Measurements from ENCODE around the gene AMACR. TPM values are rescaled to one million over a fixed set of nuclear protein-coding genes. Genes with fewer than 3 reads are reported as not detected.

AMACR gene
- total RNA-seq, 1 experiment from 2014 or later = 12.3 TPM

GRCh38 chr5:34002629-34003328, 5.1 kb downstream of the AMACR start:
- DNase-seq (no peak), ATAC-seq (no peak)
- TF ChIP-seq CTCF (conservative IDR thresholded peaks at IDR 0.05; ENCODE audit: low read depth, low read length) (no peak), EZH2 (IDR thresholded peaks at IDR 0.05; ENCODE audit: low read length, unreplicated experiment) (no peak), EZH2phosphoT487 (IDR thresholded peaks at IDR 0.05; ENCODE audit: borderline replicate concordance, low read length) (no peak)
- BruUV-seq (replicated peaks) = no TSS peak
- CTCF ChIA-PET = no interaction called here
- Histone ChIP-seq H2AFZ (ENCODE audit: low read length) (no peak overlapping the region), H3F3A (ENCODE audit: low read length, unreplicated experiment) (no peaks in the 10 kb centered on the region), H4K20me1 (ENCODE audit: low read length) (no peaks in the 10 kb centered on the region), H3K9ac (ENCODE audit: low read length) (no peak overlapping the region), H3K27ac (ENCODE audit: low read length) (no peak overlapping the region), H3K36me3 (ENCODE audit: low read depth, low read length) (no peaks in the 10 kb centered on the region), H3K79me2 (ENCODE audit: low read length) (peaks cover 17% of the 10 kb centered on the region), H3K4me2 (ENCODE audit: low read length) (no peak overlapping the region), H3K4me1 (ENCODE audit: insufficient read depth, low read length) (peaks cover 30% of the 10 kb centered on the region), H3K9me2 (replicated peaks; ENCODE audit: low read length) (no peaks in the 10 kb centered on the region), H3K27me3 (ENCODE audit: low read length) (no peaks in the 10 kb centered on the region), H3K4me3 (ENCODE audit: low read length) (no peak overlapping the region), H3K9me3 (ENCODE audit: low read length) (no peaks in the 10 kb centered on the region)
- POLR2A ChIA-PET (ENCODE audit: unreplicated experiment) = no interaction called here
- intact Hi-C loops (cut with micrococcal nuclease) = loop anchor here (10.0 kb wide), 2 partner anchors 712 to 912 kb away; partner anchors contain the start of genes BRIX1 and RAD1

GRCh38 chr5:34001241-34001841, 6.5 kb downstream of the AMACR start:
- Histone ChIP-seq H3K27ac (ENCODE audit: low read length) (peak overlapping the region; percentile 61), H3K36me3 (ENCODE audit: low read depth, low read length) (no peaks in the 10 kb centered on the region), H3K79me2 (ENCODE audit: low read length) (0 out of 2 replicates have a peak, but pooled peaks cover 8% of the 10 kb centered on the region), H4K20me1 (ENCODE audit: low read length) (no peaks in the 10 kb centered on the region), H3K9me2 (replicated peaks; ENCODE audit: low read length) (no peaks in the 10 kb centered on the region), H3K9me3 (ENCODE audit: low read length) (no peaks in the 10 kb centered on the region), H3K27me3 (ENCODE audit: low read length) (no peaks in the 10 kb centered on the region), H3F3A (ENCODE audit: low read length, unreplicated experiment) (no peaks in the 10 kb centered on the region), H3K4me2 (ENCODE audit: low read length) (peak overlapping the region; percentile 69), H3K9ac (ENCODE audit: low read length) (peak overlapping the region; percentile 20; the same call in 1 of the 2 replicates), H2AFZ (ENCODE audit: low read length) (peak overlapping the region; percentile 68), H3K4me3 (ENCODE audit: low read length) (peak overlapping the region; percentile 22; the same call in 1 of the 2 replicates), H3K4me1 (ENCODE audit: insufficient read depth, low read length) (peaks cover 30% of the 10 kb centered on the region)
- DNase-seq (peak; percentile 83), ATAC-seq (peak; percentile 80)
- CTCF ChIA-PET = interaction anchor here (0.6 kb wide), 1 partner anchor 33 kb away, joined by 3 read pairs; no protein-coding TSS in a partner anchor
- POLR2A ChIA-PET (ENCODE audit: unreplicated experiment) = interaction anchor here (0.5 to 0.6 kb wide), 3 partner anchors 32 to 175 kb away, joined by 4 to 7 read pairs (median 5); no protein-coding TSS in a partner anchor
- no TSS peak for BruUV-seq (replicated peaks)
- intact Hi-C loops (cut with micrococcal nuclease) = loop anchor here (10.0 kb wide), 2 partner anchors 713 to 913 kb away; partner anchors contain the start of genes BRIX1 and RAD1
- TF ChIP-seq EZH2phosphoT487 (IDR thresholded peaks at IDR 0.05; ENCODE audit: borderline replicate concordance, low read length) (no peak), EZH2 (IDR thresholded peaks at IDR 0.05; ENCODE audit: low read length, unreplicated experiment) (no peak), CTCF (conservative IDR thresholded peaks at IDR 0.05; ENCODE audit: low read depth, low read length) (no peak)

Measured in PC-3 (cell line).